ENCODE results near the gene UCK1. TPM values are rescaled to one million over a fixed set of nuclear protein-coding genes. Genes with fewer than 3 reads are reported as not detected.

The UCK1 gene
- total and polyA plus RNA-seq, 2 of the 4 experiments (the other 2 are of a cell fraction): 17.9 to 21.4 TPM

DNA sequence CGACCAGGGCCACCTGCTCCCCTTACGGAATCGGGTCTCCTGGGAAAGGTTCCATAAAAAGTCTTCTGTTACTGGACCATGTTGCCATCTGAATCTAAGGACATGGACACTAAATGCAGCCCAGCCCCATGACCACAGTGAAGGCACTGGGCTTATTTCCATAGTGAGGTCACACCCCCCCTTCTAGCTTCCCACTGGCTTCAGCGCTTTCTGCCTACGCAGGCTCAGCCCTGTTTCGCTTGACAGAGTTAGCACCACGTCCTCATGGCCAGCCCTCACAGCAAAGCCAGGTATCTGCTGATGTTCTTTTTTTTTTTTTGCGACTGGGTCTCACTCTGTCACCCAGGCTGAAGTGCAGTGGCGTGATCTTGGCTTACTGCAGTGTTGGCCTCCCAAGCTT, 14.1 kb downstream of the UCK1 start:
- Histone ChIP-seq H2AK5ac (ENCODE audit: low read depth, low read length) (no peak overlapping the region), H2BK120ac (ENCODE audit: low read depth, low read length) (no peak overlapping the region), H3K14ac (replicated peaks; ENCODE audit: low read depth, low read length) (no peak overlapping the region), H3K23ac (ENCODE audit: low read depth, low read length) (no peak overlapping the region), H3K36me3 (ENCODE audit: control insufficient read depth, insufficient read depth, low read length) (peaks cover 79% of the 10 kb centered on the region), H3K4ac (ENCODE audit: low read depth, low read length) (no peak overlapping the region), H2AFZ (replicated peaks; ENCODE audit: low read length, poor library complexity) (no peak overlapping the region), H3K56ac (ENCODE audit: extremely low read depth, insufficient read depth, low read length) (no peak overlapping the region), H3K9me1 (ENCODE audit: insufficient read depth, low read length) (no peaks in the 10 kb centered on the region), H3K9ac (ENCODE audit: low read depth, low read length) (no peak overlapping the region), H2BK15ac (ENCODE audit: low read depth, low read length) (no peak overlapping the region), H3K79me1 (ENCODE audit: low read depth in 1 of 2, low read length in 2 of 2) (no peaks in the 10 kb centered on the region), H4K8ac (ENCODE audit: low read depth in 2 of 2, low read length in 2 of 2) (no peak overlapping the region), H3K27ac (ENCODE audit: insufficient read depth, low read length) (no peak overlapping the region), H2BK5ac (ENCODE audit: low read depth, low read length, poor library complexity, severe bottlenecking) (no peak overlapping the region), H3K4me3 (ENCODE audit: insufficient read depth, low read depth, low read length) (no peak overlapping the region), H4K91ac (ENCODE audit: insufficient read depth, low read depth, low read length) (no peak overlapping the region), H3K4me2 (ENCODE audit: low read depth, low read length) (no peak overlapping the region), H2BK20ac (ENCODE audit: low read depth, low read length) (no peak overlapping the region), H3K27me3 (ENCODE audit: control insufficient read depth, insufficient read depth, low read length) (no peaks in the 10 kb centered on the region), H3K4me1 (ENCODE audit: control insufficient read depth, insufficient read depth, low read length) (no peaks in the 10 kb centered on the region), H3K18ac (ENCODE audit: low read depth, low read length) (no peak overlapping the region), H3K9me3 (ENCODE audit: control insufficient read depth, insufficient read depth, low read length) (no peaks in the 10 kb centered on the region), H4K20me1 (ENCODE audit: insufficient read depth, low read length) (no peaks in the 10 kb centered on the region), H2AK9ac (replicated peaks; ENCODE audit: low read depth, low read length, poor library complexity) (no peak overlapping the region), H4K5ac (ENCODE audit: low read depth, low read length) (no peak overlapping the region)
- TF ChIP-seq MAFK (IDR thresholded peaks at IDR 0.05; ENCODE audit: low read depth, low read length) (no peak), SMC3 (IDR thresholded peaks at IDR 0.05; ENCODE audit: low read depth, low read length) (no peak), MXI1 (IDR thresholded peaks at IDR 0.05; ENCODE audit: borderline replicate concordance, low read depth, low read length) (no peak), POLR2A (IDR thresholded peaks at IDR 0.05; ENCODE audit: low read depth, low read length) (no peak)
- CTCF ChIA-PET: no interaction called here
- BruUV-seq (replicated peaks): no TSS peak
- DNase-seq (no peak), ATAC-seq (ENCODE audit: low read depth) (no peak)
- POLR2A ChIA-PET (ENCODE audit: unreplicated experiment): no interaction called here
- in situ Hi-C loops (cut with MboI; ENCODE audit: low sequenced_read_pairs) (no loop called here), dilution Hi-C loops (cut with HindIII; ENCODE audit: low sequenced_read_pairs, unreplicated experiment) (no loop called here), intact Hi-C loops (cut with micrococcal nuclease) (no loop called here)
- 95% methylated on average over 6 of the region's 9 CpGs; no CpG with 5 or more reads in 1 of the 2 experiments for WGBS, 2 experiments (ENCODE audit: extremely low coverage in 2 of 2, insufficient read length in 1 of 2)
